ENCODE data around the gene PACSIN1.

The PACSIN1 gene

GRCh38 chr6:34463849-34464248 lies 2.0 kb upstream of the PACSIN1 start:
- no peak for TF ChIP-seq GLIS3 (CRISPR knock-in tag; IDR thresholded peaks at IDR 0.05)
- no peak for TF ChIP-seq RARB (CRISPR knock-in tag; IDR thresholded peaks at IDR 0.05)
- no peak for TF ChIP-seq ZFP30 (CRISPR knock-in tag; IDR thresholded peaks at IDR 0.05)
- no peak for TF ChIP-seq CSRNP3 (CRISPR knock-in tag; IDR thresholded peaks at IDR 0.05)
- TF ChIP-seq ARNTL (CRISPR knock-in tag; IDR thresholded peaks at IDR 0.05; ENCODE audit: borderline replicate concordance, low read depth), result no peak
- no peak for TF ChIP-seq PPARA (CRISPR knock-in tag; IDR thresholded peaks at IDR 0.05; ENCODE audit: borderline replicate concordance)
- no peak for TF ChIP-seq ZC3H10 (CRISPR knock-in tag; IDR thresholded peaks at IDR 0.05)
- no peak for TF ChIP-seq OSR1 (CRISPR knock-in tag; IDR thresholded peaks at IDR 0.05)
- no peak for TF ChIP-seq ZNF565 (CRISPR knock-in tag; conservative IDR thresholded peaks at IDR 0.05; ENCODE audit: low read depth)
- no peak for TF ChIP-seq BACH2 (CRISPR knock-in tag; IDR thresholded peaks at IDR 0.05; ENCODE audit: borderline replicate concordance)
- TF ChIP-seq, protein P1, sequence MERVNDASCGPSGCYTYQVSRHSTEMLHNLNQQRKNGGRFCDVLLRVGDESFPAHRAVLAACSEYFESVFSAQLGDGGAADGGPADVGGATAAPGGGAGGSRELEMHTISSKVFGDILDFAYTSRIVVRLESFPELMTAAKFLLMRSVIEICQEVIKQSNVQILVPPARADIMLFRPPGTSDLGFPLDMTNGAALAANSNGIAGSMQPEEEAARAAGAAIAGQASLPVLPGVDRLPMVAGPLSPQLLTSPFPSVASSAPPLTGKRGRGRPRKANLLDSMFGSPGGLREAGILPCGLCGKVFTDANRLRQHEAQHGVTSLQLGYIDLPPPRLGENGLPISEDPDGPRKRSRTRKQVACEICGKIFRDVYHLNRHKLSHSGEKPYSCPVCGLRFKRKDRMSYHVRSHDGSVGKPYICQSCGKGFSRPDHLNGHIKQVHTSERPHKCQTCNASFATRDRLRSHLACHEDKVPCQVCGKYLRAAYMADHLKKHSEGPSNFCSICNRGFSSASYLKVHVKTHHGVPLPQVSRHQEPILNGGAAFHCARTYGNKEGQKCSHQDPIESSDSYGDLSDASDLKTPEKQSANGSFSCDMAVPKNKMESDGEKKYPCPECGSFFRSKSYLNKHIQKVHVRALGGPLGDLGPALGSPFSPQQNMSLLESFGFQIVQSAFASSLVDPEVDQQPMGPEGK (CRISPR knock-in tag; IDR thresholded peaks at IDR 0.05; ENCODE audit: borderline replicate concordance), result no peak
- ATAC-seq, result no peak

- ATAC-seq, result no peak
- TF ChIP-seq CSDC2 (CRISPR knock-in tag; IDR thresholded peaks at IDR 0.05) (no peak), ARNTL (CRISPR knock-in tag; IDR thresholded peaks at IDR 0.05; ENCODE audit: borderline replicate concordance, low read depth) (no peak), BACH2 (CRISPR knock-in tag; IDR thresholded peaks at IDR 0.05; ENCODE audit: borderline replicate concordance) (no peak), ZNF70 (CRISPR knock-in tag; IDR thresholded peaks at IDR 0.05) (no peak), GLIS3 (CRISPR knock-in tag; IDR thresholded peaks at IDR 0.05) (no peak), ESRRG (CRISPR knock-in tag; IDR thresholded peaks at IDR 0.05) (no peak), SNAI2 (CRISPR knock-in tag; IDR thresholded peaks at IDR 0.05) (no peak), TSHZ2 (CRISPR knock-in tag; IDR thresholded peaks at IDR 0.05) (no peak), RARB (CRISPR knock-in tag; IDR thresholded peaks at IDR 0.05) (no peak), ZNF8 (CRISPR knock-in tag; IDR thresholded peaks at IDR 0.05) (no peak), ISL1 (CRISPR knock-in tag; IDR thresholded peaks at IDR 0.05) (no peak), ZFP30 (CRISPR knock-in tag; IDR thresholded peaks at IDR 0.05) (no peak)
Measured at GRCh38 chr6:34466242-34467185, 638 bp downstream of the PACSIN1 start.

DNA sequence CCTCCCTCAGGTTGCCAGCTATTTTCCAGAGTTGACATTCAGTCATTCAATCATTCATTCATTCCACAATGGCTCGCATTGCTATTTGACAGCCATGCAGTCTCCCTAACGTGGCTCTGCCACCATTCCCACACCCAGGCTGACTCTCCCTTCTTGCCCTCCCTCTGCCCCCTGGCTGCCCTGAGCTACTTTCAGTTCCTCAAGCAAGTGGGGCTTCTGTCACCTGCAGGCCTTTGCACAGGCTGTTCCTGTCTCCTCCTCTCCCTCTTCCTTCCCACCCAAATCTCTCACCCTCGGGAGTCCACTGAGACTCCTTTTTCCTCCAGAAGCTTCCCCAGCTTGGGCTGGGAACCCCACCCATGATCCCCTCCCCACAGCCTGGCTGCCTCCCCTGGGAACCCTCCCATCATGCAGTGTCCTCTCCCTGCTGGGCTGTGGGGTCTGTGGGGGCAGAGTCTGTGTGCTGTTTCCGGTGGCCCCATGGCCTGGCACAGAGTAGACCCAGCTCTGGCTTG lies 2.6 kb downstream of the PACSIN1 start:
- no peak for ATAC-seq
- TF ChIP-seq SNAI2 (CRISPR knock-in tag; IDR thresholded peaks at IDR 0.05) (no peak), POU6F1 (CRISPR knock-in tag; IDR thresholded peaks at IDR 0.05; ENCODE audit: borderline replicate concordance, low read depth) (no peak), PPARA (CRISPR knock-in tag; IDR thresholded peaks at IDR 0.05; ENCODE audit: borderline replicate concordance) (no peak), CSDC2 (CRISPR knock-in tag; IDR thresholded peaks at IDR 0.05) (no peak), TSHZ2 (CRISPR knock-in tag; IDR thresholded peaks at IDR 0.05) (no peak), ISL1 (CRISPR knock-in tag; IDR thresholded peaks at IDR 0.05) (no peak), GLIS3 (CRISPR knock-in tag; IDR thresholded peaks at IDR 0.05) (no peak), ZNF70 (CRISPR knock-in tag; IDR thresholded peaks at IDR 0.05) (no peak), OSR1 (CRISPR knock-in tag; IDR thresholded peaks at IDR 0.05) (no peak), RARB (CRISPR knock-in tag; IDR thresholded peaks at IDR 0.05) (no peak), TCF4 (CRISPR knock-in tag; IDR thresholded peaks at IDR 0.05; ENCODE audit: borderline replicate concordance) (no peak)
- TF ChIP-seq, protein P1 (CRISPR knock-in tag; IDR thresholded peaks at IDR 0.05; ENCODE audit: borderline replicate concordance), result no peak
- TF ChIP-seq, protein P2, sequence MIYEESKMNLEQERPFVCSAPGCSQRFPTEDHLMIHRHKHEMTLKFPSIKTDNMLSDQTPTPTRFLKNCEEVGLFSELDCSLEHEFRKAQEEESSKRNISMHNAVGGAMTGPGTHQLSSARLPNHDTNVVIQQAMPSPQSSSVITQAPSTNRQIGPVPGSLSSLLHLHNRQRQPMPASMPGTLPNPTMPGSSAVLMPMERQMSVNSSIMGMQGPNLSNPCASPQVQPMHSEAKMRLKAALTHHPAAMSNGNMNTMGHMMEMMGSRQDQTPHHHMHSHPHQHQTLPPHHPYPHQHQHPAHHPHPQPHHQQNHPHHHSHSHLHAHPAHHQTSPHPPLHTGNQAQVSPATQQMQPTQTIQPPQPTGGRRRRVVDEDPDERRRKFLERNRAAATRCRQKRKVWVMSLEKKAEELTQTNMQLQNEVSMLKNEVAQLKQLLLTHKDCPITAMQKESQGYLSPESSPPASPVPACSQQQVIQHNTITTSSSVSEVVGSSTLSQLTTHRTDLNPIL (CRISPR knock-in tag; IDR thresholded peaks at IDR 0.05; ENCODE audit: low read depth), result no peak

All from SK-N-SH treated with all-trans-retinoic acid at 6 μM for 48 hours (cell line).